HG03159 (cell line): ENCODE data around the gene DUOXA1.
A peak's percentile ranks its signal among the peaks of the same experiment; 100 is the strongest.

Experiments used
- ATAC-seq: cut with Tn5 transposase; IDR thresholded peaks from one replicate; pipeline ENCODE4 v1.9.1; 2021; ENCODE audit warnings: mild to moderate bottlenecking, moderate library complexity; ENCODE audit not compliant: unreplicated experiment

DUOXA1 gene

GRCh38 chr15:45129651-45130129, at the start of gene DUOXA1, which contains the start of gene DUOX1:
Gene DUOXA1, minus strand, starts transcription at chr15:45129879. Its CDS starts 6,865 bp downstream, at chr15:45123014.
Gene DUOX1, plus strand, starts transcription at chr15:45129994. Its CDS starts 1,973 bp downstream, at chr15:45131967.
- ATAC-seq = no peak

GRCh38 chr15:45177285-45177684, 47.6 kb upstream of the DUOXA1 start:
- no peak for ATAC-seq

GRCh38 chr15:45174577-45174976, 44.9 kb upstream of the DUOXA1 start:
- no peak for ATAC-seq

- ATAC-seq = no peak
These were observed 44.4 kb upstream of the DUOXA1 start for GRCh38 chr15:45174069-45174468.

GRCh38 chr15:45171912-45172311, 42.2 kb upstream of the DUOXA1 start:
- ATAC-seq = no peak

GRCh38 chr15:45169608-45170480, 40.2 kb upstream of the DUOXA1 start:
- ATAC-seq = no peak

- no peak for ATAC-seq
These were observed 39.3 kb upstream of the DUOXA1 start for GRCh38 chr15:45168751-45169551.

GRCh38 chr15:45168286-45168685, 38.6 kb upstream of the DUOXA1 start:
- no peak for ATAC-seq

GRCh38 chr15:45167631-45168205, 38.0 kb upstream of the DUOXA1 start:
- no peak for ATAC-seq

- ATAC-seq = peak; percentile 90
These were observed 37.4 kb upstream of the DUOXA1 start for GRCh38 chr15:45166834-45167630.

GRCh38 chr15:45165536-45165935, 35.9 kb upstream of the DUOXA1 start:
- no peak for ATAC-seq

- ATAC-seq = no peak
These were observed 35.2 kb upstream of the DUOXA1 start for GRCh38 chr15:45164914-45165313.

GRCh38 chr15:45163508-45163856, 33.8 kb upstream of the DUOXA1 start:
- no peak for ATAC-seq

- peak; percentile 42 for ATAC-seq
These were observed 33.3 kb upstream of the DUOXA1 start for GRCh38 chr15:45162771-45163507.

- ATAC-seq = no peak
These were observed 32.0 kb upstream of the DUOXA1 start for GRCh38 chr15:45161666-45162065.

GRCh38 chr15:45157974-45158373, 28.3 kb upstream of the DUOXA1 start:
- ATAC-seq = no peak

GRCh38 chr15:45156744-45157455, 27.2 kb upstream of the DUOXA1 start:
- no peak for ATAC-seq

GRCh38 chr15:45155739-45156138, 26.1 kb upstream of the DUOXA1 start:
- ATAC-seq = no peak
